Measurements from ENCODE around the gene GRM3.

Gene GRM3

GRCh38 chr7:86790383-86790782 is 146.7 kb downstream of the GRM3 start:
- no peak for DNase-seq

GRCh38 chr7:86792260-86792659 is 148.6 kb downstream of the GRM3 start:
- no peak for DNase-seq

GRCh38 chr7:86793136-86793535 is 149.4 kb downstream of the GRM3 start:
- DNase-seq = no peak

- DNase-seq = no peak
Observed at GRCh38 chr7:86814661-86815379, 171.1 kb downstream of the GRM3 start.

GRCh38 chr7:86815556-86815955 is 171.8 kb downstream of the GRM3 start:
- DNase-seq = no peak

GRCh38 chr7:86818903-86819302 is 175.2 kb downstream of the GRM3 start:
- DNase-seq = no peak

- no peak for DNase-seq
Observed at GRCh38 chr7:86823769-86824168, 180.1 kb downstream of the GRM3 start.

- DNase-seq = no peak
Observed at GRCh38 chr7:86825264-86825663, 181.6 kb downstream of the GRM3 start.

- no peak for DNase-seq
Observed at GRCh38 chr7:86826948-86827347, 183.2 kb downstream of the GRM3 start.

GRCh38 chr7:86833360-86833759 is 189.7 kb downstream of the GRM3 start:
- DNase-seq = no peak

- DNase-seq = no peak
Observed at GRCh38 chr7:86837235-86837634, 193.5 kb downstream of the GRM3 start.

- DNase-seq = no peak
Observed at GRCh38 chr7:86844608-86845007, 200.9 kb downstream of the GRM3 start.

- DNase-seq = no peak
Observed at GRCh38 chr7:86846494-86847190, 202.9 kb downstream of the GRM3 start.

GRCh38 chr7:86848226-86848625 is 204.5 kb downstream of the GRM3 start:
- DNase-seq = no peak

- DNase-seq = no peak
Observed at GRCh38 chr7:86851566-86851965, 207.9 kb downstream of the GRM3 start.

- DNase-seq = no peak
Observed at GRCh38 chr7:86863452-86863851, 219.7 kb downstream of the GRM3 start.

- no peak for DNase-seq
Observed at GRCh38 chr7:86867163-86867762, 223.6 kb downstream of the GRM3 start.

- no peak for DNase-seq
Observed at GRCh38 chr7:86876146-86876545, 232.4 kb downstream of the GRM3 start.

GRCh38 chr7:86884152-86884551 is 240.4 kb downstream of the GRM3 start:
- DNase-seq = no peak

- DNase-seq = no peak
Observed at GRCh38 chr7:86889501-86889900, 245.8 kb downstream of the GRM3 start.

- DNase-seq = no peak
Observed at GRCh38 chr7:86898171-86898570, 254.5 kb downstream of the GRM3 start.

GRCh38 chr7:86900886-86901285 is 257.2 kb downstream of the GRM3 start:
- DNase-seq = no peak

GRCh38 chr7:86904949-86905834 is 261.5 kb downstream of the GRM3 start:
- DNase-seq = no peak
